RWPE2 (cell line): ENCODE results near the gene HIVEP3.

Experiments used
- ATAC-seq: fragments of 200-7000 bp; cut with Tn5 transposase; 3 replicates; pipeline ENCODE4 v1.9.1; 2021; ENCODE audit warnings: low read depth
- DNase-seq: peaks from one replicate; pipeline ENCODE4 v3.0.0-alpha.2; 2020; ENCODE audit warnings: low spot score
- H3K27ac ChIP-seq: fragments of 450-650 bp; 2 replicates; pipeline ENCODE4 v1.5.1; 2017; ENCODE audit warnings: mild to moderate bottlenecking; ENCODE audit not compliant: poor library complexity, severe bottlenecking
- H3K27me3 ChIP-seq: fragments of 250-450 bp; sonication (Bioruptor Pico); 2 replicates; pipeline ENCODE4 v1.5.1; 2021; ENCODE audit warnings: mild to moderate bottlenecking, moderate library complexity; ENCODE audit not compliant: insufficient read depth, poor library complexity, severe bottlenecking
- H3K36me3 ChIP-seq: fragments of 250-450 bp; sonication (Bioruptor Pico); 2 replicates; pipeline ENCODE4 v1.5.1; 2020; ENCODE audit warnings: low read depth, mild to moderate bottlenecking, moderate library complexity
- H3K4me1 ChIP-seq: fragments of 250-450 bp; sonication (Bioruptor Pico); 2 replicates; pipeline ENCODE4 v1.5.1; 2021; ENCODE audit warnings: mild to moderate bottlenecking, moderate library complexity; ENCODE audit not compliant: insufficient read depth, poor library complexity, severe bottlenecking
- H3K4me3 ChIP-seq: fragments of 250-450 bp; sonication (Bioruptor Pico); 2 replicates; pipeline ENCODE4 v1.5.1; 2021; ENCODE audit warnings: mild to moderate bottlenecking, moderate library complexity; ENCODE audit not compliant: severe bottlenecking
- H3K9me3 ChIP-seq: fragments of 250-450 bp; sonication (Bioruptor Pico); 2 replicates; pipeline ENCODE4 v1.5.1; 2021; ENCODE audit warnings: mild to moderate bottlenecking, moderate library complexity; ENCODE audit not compliant: severe bottlenecking
- TF ChIP-seq, protein P1 (sequence below): fragments of 450-650 bp; IDR thresholded peaks from one replicate; pipeline ENCODE4 v1.5.1; 2017; ENCODE audit warnings: mild to moderate bottlenecking, moderate library complexity; ENCODE audit not compliant: poor library complexity, severe bottlenecking

The HIVEP3 gene

GRCh38 chr1:41773144-41773591, 145.6 kb downstream of the HIVEP3 start:
- DNase-seq = no peak
- Histone ChIP-seq H3K27me3 (no peaks in the 10 kb centered on the region), H3K4me1 (no peaks in the 10 kb centered on the region), H3K9me3 (no peaks in the 10 kb centered on the region), H3K36me3 (no peaks in the 10 kb centered on the region), H3K4me3 (no peak overlapping the region), H3K27ac (no peak overlapping the region)
- TF ChIP-seq, protein P1, sequence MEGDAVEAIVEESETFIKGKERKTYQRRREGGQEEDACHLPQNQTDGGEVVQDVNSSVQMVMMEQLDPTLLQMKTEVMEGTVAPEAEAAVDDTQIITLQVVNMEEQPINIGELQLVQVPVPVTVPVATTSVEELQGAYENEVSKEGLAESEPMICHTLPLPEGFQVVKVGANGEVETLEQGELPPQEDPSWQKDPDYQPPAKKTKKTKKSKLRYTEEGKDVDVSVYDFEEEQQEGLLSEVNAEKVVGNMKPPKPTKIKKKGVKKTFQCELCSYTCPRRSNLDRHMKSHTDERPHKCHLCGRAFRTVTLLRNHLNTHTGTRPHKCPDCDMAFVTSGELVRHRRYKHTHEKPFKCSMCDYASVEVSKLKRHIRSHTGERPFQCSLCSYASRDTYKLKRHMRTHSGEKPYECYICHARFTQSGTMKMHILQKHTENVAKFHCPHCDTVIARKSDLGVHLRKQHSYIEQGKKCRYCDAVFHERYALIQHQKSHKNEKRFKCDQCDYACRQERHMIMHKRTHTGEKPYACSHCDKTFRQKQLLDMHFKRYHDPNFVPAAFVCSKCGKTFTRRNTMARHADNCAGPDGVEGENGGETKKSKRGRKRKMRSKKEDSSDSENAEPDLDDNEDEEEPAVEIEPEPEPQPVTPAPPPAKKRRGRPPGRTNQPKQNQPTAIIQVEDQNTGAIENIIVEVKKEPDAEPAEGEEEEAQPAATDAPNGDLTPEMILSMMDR = no peak
- ATAC-seq = peak; percentile 45; the same call in 2 of the 3 replicates

DNA sequence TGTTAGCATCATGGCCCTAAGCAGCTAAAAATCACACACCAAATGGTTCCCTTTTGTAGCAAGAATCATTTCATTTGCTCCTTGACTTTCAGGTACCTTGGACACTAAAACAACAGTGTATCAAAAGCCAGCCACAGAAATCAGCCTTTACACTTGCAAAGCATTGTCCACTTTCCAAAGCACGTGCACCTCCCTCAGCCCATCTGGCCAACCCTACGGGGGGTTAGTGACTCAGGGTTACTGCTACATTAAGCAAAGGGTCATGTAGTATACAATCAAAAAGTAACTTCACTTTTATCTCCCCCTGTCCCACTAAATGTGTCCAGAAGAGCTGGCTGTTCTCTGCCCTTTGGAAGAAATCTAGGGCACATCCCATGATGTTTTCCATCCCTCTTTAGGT, 149.7 kb downstream of the HIVEP3 start:
- TF ChIP-seq, protein P1 = no peak
- no peaks in the 10 kb centered on the region for H3K9me3 ChIP-seq
- ATAC-seq = no peak
- no peak for DNase-seq
- H3K36me3 ChIP-seq = no peaks in the 10 kb centered on the region
- H3K4me1 ChIP-seq = peaks cover 10% of the 10 kb centered on the region
- no peak overlapping the region for H3K4me3 ChIP-seq
- no peaks in the 10 kb centered on the region for H3K27me3 ChIP-seq
- H3K27ac ChIP-seq = no peak overlapping the region

DNA sequence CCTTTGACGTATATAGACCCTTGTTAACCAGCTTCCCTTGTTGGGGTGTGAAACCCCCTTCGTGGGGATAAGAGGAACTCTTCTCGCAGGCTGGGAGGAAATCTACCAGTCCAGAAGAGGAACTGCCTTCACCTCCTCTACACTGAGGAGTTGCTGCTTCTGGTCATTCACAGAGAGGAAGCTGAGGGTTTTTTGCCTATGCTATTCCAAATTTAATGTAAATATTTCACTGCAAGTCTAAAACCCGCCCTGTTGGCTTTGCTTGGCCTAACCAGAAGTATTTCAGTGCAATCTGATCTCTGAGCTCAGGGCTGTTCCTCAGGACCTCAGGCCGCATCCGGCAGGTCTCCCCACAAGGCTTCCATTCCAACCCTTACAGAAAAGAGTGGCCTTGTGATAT, 150.1 kb downstream of the HIVEP3 start:
- H3K36me3 ChIP-seq = no peaks in the 10 kb centered on the region
- H3K27me3 ChIP-seq = no peaks in the 10 kb centered on the region
- H3K27ac ChIP-seq = no peak overlapping the region
- TF ChIP-seq, protein P1 = no peak
- peaks cover 10% of the 10 kb centered on the region for H3K4me1 ChIP-seq
- H3K4me3 ChIP-seq = no peak overlapping the region
- ATAC-seq (no peak), DNase-seq (no peak)
- H3K9me3 ChIP-seq = no peaks in the 10 kb centered on the region

DNA sequence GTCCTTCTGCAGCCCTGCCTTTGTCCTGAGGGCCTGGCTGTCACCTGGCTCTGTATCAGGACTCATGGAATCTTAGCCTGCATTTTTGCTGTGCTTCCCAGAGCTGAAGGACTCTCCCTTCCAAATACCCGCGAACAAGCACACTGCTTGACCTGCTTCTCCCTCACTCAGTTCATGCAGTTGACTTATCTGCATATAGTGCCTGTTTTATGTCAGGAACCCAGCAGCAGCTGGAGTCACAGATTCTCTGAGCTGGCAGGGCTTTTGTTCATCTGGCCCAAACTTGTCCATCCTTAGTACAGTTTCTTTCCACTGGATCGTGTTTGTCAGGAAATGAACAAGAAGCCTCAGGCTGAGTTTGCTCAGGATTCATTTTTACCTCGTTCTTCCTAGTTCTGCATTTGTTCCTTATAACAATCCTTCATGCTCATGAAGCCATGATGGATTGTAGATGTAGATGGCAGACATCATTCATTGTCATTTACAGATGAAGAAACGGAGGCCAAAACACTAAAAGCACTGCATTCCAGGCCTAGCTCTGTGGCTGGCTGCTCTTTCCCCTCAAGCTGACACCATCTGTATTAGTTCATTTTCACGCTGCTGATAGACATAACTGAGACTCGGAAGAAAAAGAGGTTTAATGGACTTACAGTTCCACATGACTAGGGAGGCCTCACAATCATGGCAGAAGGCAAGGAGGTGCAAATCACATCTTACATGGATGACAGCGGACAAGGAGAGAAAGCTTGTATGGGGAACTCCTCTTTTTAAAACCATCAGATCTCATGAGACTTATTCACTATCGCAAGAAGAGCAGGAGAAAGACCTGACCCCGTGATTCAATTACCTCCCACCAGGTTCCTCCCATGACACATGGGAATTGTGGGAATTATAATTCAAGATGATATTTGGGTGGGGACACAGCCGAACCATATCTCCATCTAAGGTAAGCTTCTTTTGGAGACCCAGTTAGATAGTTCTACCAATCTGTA, 150.9 kb downstream of the HIVEP3 start:
- DNase-seq (no peak), ATAC-seq (peak; percentile 76)
- peaks cover 10% of the 10 kb centered on the region for H3K4me1 ChIP-seq
- TF ChIP-seq, protein P1 = no peak
- no peaks in the 10 kb centered on the region for H3K9me3 ChIP-seq
- H3K27me3 ChIP-seq = no peaks in the 10 kb centered on the region
- H3K4me3 ChIP-seq = no peak overlapping the region
- no peaks in the 10 kb centered on the region for H3K36me3 ChIP-seq
- peak overlapping the region; percentile 34 for H3K27ac ChIP-seq

DNA sequence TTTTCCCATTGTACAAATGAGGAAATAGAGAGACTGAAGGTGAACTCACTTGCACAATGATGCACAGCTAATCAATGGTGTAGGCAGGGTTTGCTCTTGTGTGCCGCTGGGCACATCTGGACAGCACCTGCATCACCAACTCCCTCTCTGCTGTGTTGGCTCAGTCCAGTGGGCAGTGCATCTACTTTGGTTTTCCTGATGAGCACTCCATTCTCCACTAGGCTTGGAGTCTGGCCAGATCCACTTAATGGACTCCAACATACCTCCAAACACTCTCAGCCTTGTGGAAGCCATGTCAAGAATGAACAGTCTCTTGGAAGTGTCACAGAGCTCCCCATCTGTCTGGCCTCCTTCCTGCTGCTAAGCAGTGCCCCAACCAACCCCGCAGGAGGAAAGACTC, 152.2 kb downstream of the HIVEP3 start:
- no peak overlapping the region for H3K4me3 ChIP-seq
- no peak overlapping the region for H3K27ac ChIP-seq
- DNase-seq (no peak), ATAC-seq (no peak)
- H3K27me3 ChIP-seq = no peaks in the 10 kb centered on the region
- peaks cover 10% of the 10 kb centered on the region for H3K4me1 ChIP-seq
- H3K9me3 ChIP-seq = no peaks in the 10 kb centered on the region
- H3K36me3 ChIP-seq = no peaks in the 10 kb centered on the region
- TF ChIP-seq, protein P1 = no peak
